SK-N-SH treated with all-trans-retinoic acid at 6 μM for 48 hours (cell line): ENCODE measurements around the gene ENPP7.

ENCODE experiments used
- ATAC-seq: fragments of 200-7000 bp; cut with Tn5 transposase; 3 replicates; pipeline ENCODE4 v1.9.1; 2020; ENCODE audit warnings: mild to moderate bottlenecking, moderate library complexity
- ARNTL ChIP-seq: fragments of 450-650 bp; formaldehyde crosslinking; IDR thresholded peaks from 2 replicates; pipeline ENCODE4 v1.5.0; 2020; ENCODE audit warnings: low read depth, mild to moderate bottlenecking, moderate library complexity, borderline replicate concordance
- BACH2 ChIP-seq: fragments of 250-450 bp; sonication (Bioruptor Pico); IDR thresholded peaks from 2 replicates; pipeline ENCODE4 v1.9.0; 2021; ENCODE audit warnings: mild to moderate bottlenecking, borderline replicate concordance
- CSDC2 ChIP-seq: fragments of 250-450 bp; sonication (Bioruptor Pico); IDR thresholded peaks from 2 replicates; pipeline ENCODE4 v1.5.0; 2020; ENCODE audit warnings: mild to moderate bottlenecking, moderate library complexity
- CSRNP3 ChIP-seq: fragments of 250-450 bp; sonication (Bioruptor Pico); IDR thresholded peaks from 2 replicates; pipeline ENCODE4 v1.5.1; 2021; ENCODE audit warnings: mild to moderate bottlenecking, moderate library complexity
- ESRRG ChIP-seq: fragments of 250-450 bp; sonication (Bioruptor Pico); IDR thresholded peaks from 2 replicates; pipeline ENCODE4 v1.6.1; 2021; ENCODE audit warnings: mild to moderate bottlenecking
- GLIS3 ChIP-seq: fragments of 250-450 bp; sonication (Bioruptor Pico); IDR thresholded peaks from 2 replicates; pipeline ENCODE4 v1.5.0; 2020; ENCODE audit warnings: mild to moderate bottlenecking, moderate library complexity
- ISL1 ChIP-seq: fragments of 250-450 bp; sonication (Bioruptor Pico); IDR thresholded peaks from 2 replicates; pipeline ENCODE4 v2.1.2; 2022; ENCODE audit warnings: mild to moderate bottlenecking, moderate library complexity
- OSR1 ChIP-seq: fragments of 250-450 bp; sonication (Bioruptor Pico); IDR thresholded peaks from 2 replicates; pipeline ENCODE4 v1.8.0; 2022; ENCODE audit warnings: moderate library complexity, mild to moderate bottlenecking, inconsistent platforms
- POU6F1 ChIP-seq: fragments of 250-450 bp; sonication (Bioruptor Pico); IDR thresholded peaks from 2 replicates; pipeline ENCODE4 v1.8.0; 2021; ENCODE audit warnings: low read depth, mild to moderate bottlenecking, moderate library complexity, borderline replicate concordance
- PPARA ChIP-seq: fragments of 250-450 bp; sonication (Bioruptor Pico); IDR thresholded peaks from 2 replicates; pipeline ENCODE4 v1.5.0; 2020; ENCODE audit warnings: mild to moderate bottlenecking, borderline replicate concordance
- RARB ChIP-seq: fragments of 250-450 bp; sonication (Bioruptor Pico); IDR thresholded peaks from 2 replicates; pipeline ENCODE4 v1.8.0; 2021; ENCODE audit warnings: mild to moderate bottlenecking, moderate library complexity
- SNAI2 ChIP-seq: fragments of 250-450 bp; sonication (Bioruptor Pico); IDR thresholded peaks from 2 replicates; pipeline ENCODE4 v1.5.0; 2020; ENCODE audit warnings: mild to moderate bottlenecking, moderate library complexity
- TCF4 ChIP-seq: fragments of 250-450 bp; sonication (Bioruptor Pico); IDR thresholded peaks from 2 replicates; pipeline ENCODE4 v1.8.0; 2021; ENCODE audit warnings: mild to moderate bottlenecking, moderate library complexity, borderline replicate concordance
- TOX ChIP-seq: fragments of 250-450 bp; sonication (Bioruptor Pico); IDR thresholded peaks from 2 replicates; pipeline ENCODE4 v1.8.0; 2021; ENCODE audit warnings: mild to moderate bottlenecking, moderate library complexity, borderline replicate concordance
- TSHZ2 ChIP-seq: fragments of 250-450 bp; sonication (Bioruptor Pico); IDR thresholded peaks from 2 replicates; pipeline ENCODE4 v1.5.0; 2020; ENCODE audit warnings: mild to moderate bottlenecking, moderate library complexity
- ZC3H10 ChIP-seq: fragments of 250-450 bp; sonication (Bioruptor Pico); IDR thresholded peaks from 2 replicates; pipeline ENCODE4 v1.5.1; 2021; ENCODE audit warnings: mild to moderate bottlenecking, moderate library complexity
- ZFP3 ChIP-seq: fragments of 250-450 bp; sonication (Bioruptor Pico); IDR thresholded peaks from 2 replicates; pipeline ENCODE4 v1.5.0; 2020; ENCODE audit warnings: mild to moderate bottlenecking, moderate library complexity
- ZFP30 ChIP-seq: fragments of 450-650 bp; formaldehyde crosslinking; IDR thresholded peaks from 2 replicates; pipeline ENCODE4 v1.5.0; 2022; ENCODE audit warnings: mild to moderate bottlenecking, moderate library complexity
- ZNF565 ChIP-seq: fragments of 450-650 bp; formaldehyde crosslinking; conservative IDR thresholded peaks from 2 replicates; pipeline ENCODE4 v1.5.0; 2020; ENCODE audit warnings: low read depth, mild to moderate bottlenecking, moderate library complexity
- ZNF70 ChIP-seq: fragments of 450-650 bp; formaldehyde crosslinking; IDR thresholded peaks from 2 replicates; pipeline ENCODE4 v1.5.0; 2020; ENCODE audit warnings: mild to moderate bottlenecking, moderate library complexity
- ZNF8 ChIP-seq: fragments of 450-650 bp; formaldehyde crosslinking; IDR thresholded peaks from 2 replicates; pipeline ENCODE4 v1.5.0; 2020; ENCODE audit warnings: mild to moderate bottlenecking, moderate library complexity
- TF ChIP-seq, protein P1 (sequence below): fragments of 250-450 bp; sonication (Bioruptor Pico); IDR thresholded peaks from 2 replicates; pipeline ENCODE4 v1.5.1; 2020; ENCODE audit warnings: low read depth, mild to moderate bottlenecking, moderate library complexity

Gene ENPP7

GRCh38 chr17:79749958-79750357, 19.2 kb downstream of the ENPP7 start:
- ATAC-seq, result no peak
- TF ChIP-seq POU6F1 (CRISPR knock-in tag) (no peak), TCF4 (CRISPR knock-in tag) (no peak), CSRNP3 (no peak), TSHZ2 (no peak), ZNF70 (CRISPR knock-in tag) (no peak), CSDC2 (CRISPR knock-in tag) (no peak), RARB (CRISPR knock-in tag) (no peak), BACH2 (CRISPR knock-in tag) (no peak), TOX (no peak), ZNF8 (CRISPR knock-in tag) (no peak), PPARA (CRISPR knock-in tag) (no peak), OSR1 (no peak), ISL1 (no peak), ARNTL (no peak), GLIS3 (CRISPR knock-in tag) (no peak), ZFP3 (CRISPR knock-in tag) (no peak), ESRRG (CRISPR knock-in tag) (no peak)
- TF ChIP-seq, protein P1, sequence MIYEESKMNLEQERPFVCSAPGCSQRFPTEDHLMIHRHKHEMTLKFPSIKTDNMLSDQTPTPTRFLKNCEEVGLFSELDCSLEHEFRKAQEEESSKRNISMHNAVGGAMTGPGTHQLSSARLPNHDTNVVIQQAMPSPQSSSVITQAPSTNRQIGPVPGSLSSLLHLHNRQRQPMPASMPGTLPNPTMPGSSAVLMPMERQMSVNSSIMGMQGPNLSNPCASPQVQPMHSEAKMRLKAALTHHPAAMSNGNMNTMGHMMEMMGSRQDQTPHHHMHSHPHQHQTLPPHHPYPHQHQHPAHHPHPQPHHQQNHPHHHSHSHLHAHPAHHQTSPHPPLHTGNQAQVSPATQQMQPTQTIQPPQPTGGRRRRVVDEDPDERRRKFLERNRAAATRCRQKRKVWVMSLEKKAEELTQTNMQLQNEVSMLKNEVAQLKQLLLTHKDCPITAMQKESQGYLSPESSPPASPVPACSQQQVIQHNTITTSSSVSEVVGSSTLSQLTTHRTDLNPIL (CRISPR knock-in tag), result no peak

- TF ChIP-seq TOX (no peak), OSR1 (no peak), ISL1 (no peak), ZFP30 (CRISPR knock-in tag) (no peak), ZNF70 (CRISPR knock-in tag) (no peak), CSRNP3 (no peak), RARB (CRISPR knock-in tag) (no peak), PPARA (CRISPR knock-in tag) (no peak), ZC3H10 (CRISPR knock-in tag) (no peak), ZNF8 (CRISPR knock-in tag) (no peak), ESRRG (CRISPR knock-in tag) (no peak), SNAI2 (CRISPR knock-in tag) (no peak), BACH2 (CRISPR knock-in tag) (no peak), CSDC2 (CRISPR knock-in tag) (no peak), ZNF565 (no peak)
- TF ChIP-seq, protein P1 (CRISPR knock-in tag), result no peak
- ATAC-seq, result no peak
Measured at GRCh38 chr17:79750650-79751545, 20.2 kb downstream of the ENPP7 start.
